SK-N-SH (cell line): ENCODE measurements around the gene TUBA4B. TPM values are rescaled to one million over a fixed set of nuclear protein-coding genes. Genes with fewer than 3 reads are reported as not detected.
"Not testable (repeated sequence)": the region's sequence is repeated elsewhere in the genome, so short reads cannot be mapped to it uniquely, and the experiment has no call there.

ENCODE experiments used
- CTCF ChIA-PET: fragments of 300-600, 350-600 bp; formaldehyde crosslinking; extraction: SDS; loops from one replicate; lab custom pipeline; 2021; lab: Yijun Ruan, JAX
- POLR2A ChIA-PET: fragments of 350-600 bp; sonication (Branson Sonifier 250); formaldehyde crosslinking; extraction: SDS; loops from one replicate; lab custom pipeline; 2020; ENCODE audit warnings: antibody characterized with exemption, inconsistent platforms; lab: Yijun Ruan, JAX
- DNase-seq: peaks from one replicate; pipeline ENCODE4 v3.0.0; 2012
- H2AFZ ChIP-seq: fragments of 200-600 bp; sonication (generic); 2 replicates; pipeline ENCODE4 v1.8.1; 2016; ENCODE audit warnings: antibody characterized with exemption, mild to moderate bottlenecking, low read depth
- H3F3A ChIP-seq: fragments of 200-600 bp; sonication (generic); replicated peaks from 2 replicates; pipeline ENCODE3; 2016; ENCODE audit warnings: antibody characterized with exemption, mild to moderate bottlenecking; ENCODE audit not compliant: insufficient read depth
- H3K27ac ChIP-seq, 2 experiments: fragments of 200-500 bp in 1 of 2; fragments of 200-600 bp in 1 of 2; sonication (Bioruptor generic) in 1 of 2; sonication (generic), shearing (Covaris generic) in 1 of 2; 2 replicates each; pipeline versions ENCODE4 v1.5.1 to v1.6.1; 2014 to 2016; ENCODE audit warnings: low read depth in 2 of 2, inconsistent platforms in 1 of 2, low read length in 1 of 2, mild to moderate bottlenecking in 1 of 2, mixed read lengths in 1 of 2
- H3K27me3 ChIP-seq: fragments of 200-600 bp; sonication (generic), shearing (Covaris generic); 2 replicates; pipeline ENCODE4 v1.6.1; 2016; ENCODE audit warnings: mixed run types; ENCODE audit not compliant: insufficient read depth
- H3K36me3 ChIP-seq, 2 experiments: fragments of 200-500 bp in 1 of 2; fragments of 200-600 bp in 1 of 2; sonication (Bioruptor generic) in 1 of 2; sonication (generic) in 1 of 2; replicated peaks in 1 of 2; 2 replicates each; pipeline versions ENCODE3 to v1.5.1; 2014 to 2016; ENCODE audit warnings: low read length in 1 of 2, mild to moderate bottlenecking in 1 of 2; ENCODE audit not compliant: insufficient read depth in 2 of 2, control insufficient read depth in 1 of 2
- H3K4me1 ChIP-seq, 2 experiments: fragments of 200-500 bp in 1 of 2; fragments of 200-600 bp in 1 of 2; sonication (Bioruptor generic) in 1 of 2; sonication (generic), shearing (Covaris generic) in 1 of 2; 2 replicates each; pipeline versions ENCODE4 v1.5.1 to v1.6.1; 2014 to 2016; ENCODE audit warnings: low read depth in 1 of 2, low read length in 1 of 2, mixed run types in 1 of 2; ENCODE audit not compliant: insufficient read depth in 2 of 2, control insufficient read depth in 1 of 2
- H3K4me2 ChIP-seq: fragments of 200-600 bp; sonication (generic), shearing (Covaris generic); 2 replicates; pipeline ENCODE4 v1.6.1; 2017; ENCODE audit warnings: mixed run types
- H3K4me3 ChIP-seq, 2 experiments: fragments of 200-500 bp in 1 of 2; fragments of 200-600 bp in 1 of 2; sonication (Bioruptor generic) in 1 of 2; sonication (generic), shearing (Covaris generic) in 1 of 2; 2 replicates each; pipeline versions ENCODE4 v1.5.1 to v1.8.1; 2014 to 2016; ENCODE audit warnings: low read depth in 2 of 2, inconsistent platforms in 1 of 2, low read length in 1 of 2, mild to moderate bottlenecking in 1 of 2, mixed read lengths in 1 of 2, moderate library complexity in 1 of 2
- H3K79me2 ChIP-seq: fragments of 200-600 bp; sonication (generic); 2 replicates; pipeline ENCODE4 v1.8.1; 2017; ENCODE audit warnings: mild to moderate bottlenecking; ENCODE audit not compliant: insufficient read depth
- H3K9ac ChIP-seq: fragments of 200-600 bp; sonication (generic); 2 replicates; pipeline ENCODE4 v1.6.1; 2017; ENCODE audit warnings: mixed run types
- H3K9me2 ChIP-seq: fragments of 200-600 bp; sonication (generic); 2 replicates; pipeline ENCODE4 v1.6.1; 2017; ENCODE audit warnings: mixed run types
- H3K9me3 ChIP-seq: fragments of 200-600 bp; sonication (generic); 2 replicates; pipeline ENCODE4 v1.6.1; 2017; ENCODE audit warnings: mixed run types, mild to moderate bottlenecking, moderate library complexity
- H4K20me1 ChIP-seq: fragments of 200-600 bp; sonication (generic); 2 replicates; pipeline ENCODE4 v1.6.1; 2017; ENCODE audit warnings: mild to moderate bottlenecking, mixed run types; ENCODE audit not compliant: insufficient read depth
- CTCF ChIP-seq: fragments of 200-600 bp; sonication (generic); IDR thresholded peaks from 2 replicates; pipeline ENCODE4 v1.6.1; 2017; ENCODE audit warnings: antibody characterized with exemption, mild to moderate bottlenecking, moderate library complexity
- EP300 ChIP-seq, 2 experiments: IDR thresholded peaks; 2 replicates each; pipeline versions ENCODE4 v1.4.0 to v1.6.1; 2012; ENCODE audit warnings: borderline replicate concordance in 1 of 2, low read depth in 1 of 2, low read length in 1 of 2
- FOXM1 ChIP-seq: IDR thresholded peaks from 2 replicates; pipeline ENCODE4 v1.4.0; 2012; ENCODE audit warnings: low read depth, mild to moderate bottlenecking
- GABPA ChIP-seq: IDR thresholded peaks from 2 replicates; pipeline ENCODE4 v1.4.0; 2012; ENCODE audit warnings: low read depth, mild to moderate bottlenecking
- IRF3 ChIP-seq: fragments of 150-350 bp; IDR thresholded peaks from 2 replicates; pipeline ENCODE4 v1.6.1; 2016; ENCODE audit warnings: mild to moderate bottlenecking, low read depth, low read length
- JUND ChIP-seq: IDR thresholded peaks from 2 replicates; pipeline ENCODE4 v1.4.0; 2012
- MAX ChIP-seq: IDR thresholded peaks from 2 replicates; pipeline ENCODE4 v1.4.0; 2012; ENCODE audit warnings: low read depth
- NFIC ChIP-seq: IDR thresholded peaks from 2 replicates; pipeline ENCODE4 v1.4.0; 2012; ENCODE audit warnings: borderline replicate concordance
- POLR2AphosphoS5 ChIP-seq: IDR thresholded peaks from 2 replicates; pipeline ENCODE4 v1.6.1; 2012; ENCODE audit warnings: low read depth, low read length
- RAD21 ChIP-seq: IDR thresholded peaks from 2 replicates; pipeline ENCODE4 v1.6.1; 2012; ENCODE audit warnings: mild to moderate bottlenecking, low read length
- RCOR1 ChIP-seq: fragments of 150-350 bp; IDR thresholded peaks from 2 replicates; pipeline ENCODE4 v1.6.1; 2017; ENCODE audit warnings: antibody characterized with exemption, low read length
- REST ChIP-seq: IDR thresholded peaks from 2 replicates; pipeline ENCODE4 v1.6.1; 2012; ENCODE audit warnings: mild to moderate bottlenecking, low read depth, low read length, moderate library complexity
- USF2 ChIP-seq: fragments of 150-350 bp; IDR thresholded peaks from 2 replicates; pipeline ENCODE4 v1.6.1; 2017; ENCODE audit warnings: antibody characterized with exemption, low read length, low read depth, borderline replicate concordance
- ZBTB33 ChIP-seq: IDR thresholded peaks from 2 replicates; pipeline ENCODE4 v1.4.0; 2012; ENCODE audit warnings: low read depth, borderline replicate concordance
- whole genome bisulfite sequencing: methylation state at CpG from one replicate; pipeline ENCODE4 v1.1.6; 2017; ENCODE audit warnings: low lambda C conversion rate; 5-methylcytosine and 5-hydroxymethylcytosine counted together
- polyA plus RNA-seq, 3 experiments: library from polyadenylated mRNA; depleted of rRNA; stranded (reverse); fragments of >200 nt; gene quantifications; 2 replicates each; pipeline ENCODE4 v1.2.3, GENCODE V29; 2012

The TUBA4B gene
- polyA plus RNA-seq, 1 of the 3 experiments (the other 2 are of a cell fraction): 0.03 TPM

- H3K79me2 ChIP-seq, H3K4me3 ChIP-seq, DNase-seq, H3K4me2 ChIP-seq, H3K4me1 ChIP-seq, H2AFZ ChIP-seq, H3K9ac ChIP-seq, H3F3A ChIP-seq, H3K27ac ChIP-seq, H3K9me3 ChIP-seq, H3K36me3 ChIP-seq, H4K20me1 ChIP-seq, H3K9me2 ChIP-seq: not testable (repeated sequence)
- peaks cover 44% of the 10 kb centered on the region for H3K27me3 ChIP-seq
- POLR2A ChIA-PET: interaction anchor here (0.6 kb wide), 1 partner anchor 45 kb away, joined by 3 read pairs; no protein-coding TSS in a partner anchor
- WGBS: 47% methylated on average over 10 of the region's 10 CpGs
- CTCF ChIA-PET: interaction anchor here (0.8 to 1.2 kb wide), 4 partner anchors 19 to 99 kb away, joined by 3 to 5 read pairs (median 4); no protein-coding TSS in a partner anchor
Observed at GRCh38 chr2:219258942-219259341, 5.9 kb downstream of the TUBA4B start.

GRCh38 chr2:219261024-219261855 is 8.2 kb downstream of the TUBA4B start:
- Histone ChIP-seq H3K9me2 (no peaks in the 10 kb centered on the region), H3K9me3 (no peaks in the 10 kb centered on the region), H3K4me3 (no peak overlapping the region), H3K4me1 (no peaks in the 10 kb centered on the region), H4K20me1 (no peaks in the 10 kb centered on the region), H3K27me3 (peaks cover 28% of the 10 kb centered on the region; the same call in 1 of the 2 replicates), H3K79me2 (no peaks in the 10 kb centered on the region), H3K36me3 (no peaks in the 10 kb centered on the region), H2AFZ (no peak overlapping the region), H3K9ac (no peak overlapping the region), H3K4me2 (no peak overlapping the region), H3F3A (no peaks in the 10 kb centered on the region), H3K27ac (no peak overlapping the region)
- CTCF ChIA-PET: interaction anchor here (1.1 to 3.5 kb wide), 4 partner anchors 9 to 33 kb away, joined by 3 to 20 read pairs (median 10); no protein-coding TSS in a partner anchor
- 51% methylated on average over 5 of the region's 5 CpGs for WGBS
- DNase-seq: no peak
- TF ChIP-seq CTCF: no peak
- TF ChIP-seq JUND: no peak
- TF ChIP-seq USF2: no peak
- TF ChIP-seq NFIC: no peak
- no peak for TF ChIP-seq RAD21
- TF ChIP-seq POLR2AphosphoS5: no peak
- TF ChIP-seq EP300 (IDR thresholded peaks at IDR 0.05; ENCODE audit: borderline replicate concordance in 1 of 2, low read depth in 1 of 2, low read length in 1 of 2): no peak
- no peak for TF ChIP-seq GABPA
- TF ChIP-seq ZBTB33: no peak
- no peak for TF ChIP-seq FOXM1
- TF ChIP-seq RCOR1: no peak
- no peak for TF ChIP-seq IRF3
- TF ChIP-seq REST: no peak
- no peak for TF ChIP-seq MAX
- POLR2A ChIA-PET: interaction anchor here (0.7 to 1.6 kb wide), 3 partner anchors 15 to 87 kb away, joined by 3 to 4 read pairs (median 3); partner anchors contain the start of genes PTPRN and STK16
